Endometrial microvascular endothelial cells (primary cell): Measurements from ENCODE around the gene POLR1B. TPM values are rescaled to one million over a fixed set of nuclear protein-coding genes. Genes with fewer than 3 reads are reported as not detected.

Experiments
- in situ Hi-C: cut with HindIII; loops from 2 replicates; pipeline ENCODE4 v1.10.0; 2017; ENCODE audit warnings: low sequenced_read_pairs, low pct_unique_long_range_greater_than_20kb; ENCODE audit errors: inconsistent ontology term
- total RNA-seq: library from RNA; depleted of rRNA; stranded (reverse); fragments of >200 nt; gene quantifications from one replicate; pipeline ENCODE4 v1.2.3, GENCODE V29; 2015; ENCODE audit errors: inconsistent ontology term

The POLR1B gene
- total RNA-seq, 1 donor from 2014 or later, result 25.2 TPM

DNA sequence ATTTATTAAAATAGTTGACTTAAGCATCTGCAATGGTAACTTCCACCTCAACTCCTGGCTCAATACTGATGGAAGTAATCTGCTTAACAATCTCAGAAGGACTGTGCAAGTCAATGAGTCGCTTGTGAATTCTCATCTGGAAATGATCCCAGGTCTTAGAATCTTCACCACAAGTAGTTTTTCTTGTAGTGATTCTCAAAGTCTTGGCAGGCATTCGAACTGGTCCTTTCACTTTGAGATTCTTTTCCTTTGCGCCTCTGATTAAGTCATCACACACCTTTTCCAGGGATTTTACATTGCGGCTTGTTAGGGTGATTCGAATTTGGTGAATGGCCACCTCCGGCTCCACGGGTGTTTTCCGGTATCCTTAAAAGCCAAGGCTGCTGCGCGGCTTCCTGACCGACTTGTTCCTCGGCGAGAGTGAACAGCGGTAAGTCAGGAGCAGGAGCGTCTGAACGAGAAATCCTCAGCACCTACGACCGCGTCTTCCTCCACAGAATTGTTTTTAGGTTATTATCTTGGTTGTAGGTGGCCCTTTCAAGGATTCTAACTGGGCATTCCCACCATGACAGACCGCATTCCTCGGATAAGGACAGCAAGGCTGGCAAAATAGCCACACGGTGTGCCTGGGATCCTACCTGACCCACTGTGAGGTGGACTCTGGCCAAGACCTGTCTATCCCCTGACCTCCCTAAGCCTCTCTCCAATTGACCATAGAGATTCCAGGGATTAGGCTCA lies 79.7 kb downstream of the POLR1B start:
- in situ Hi-C loops, result no loop called here

DNA sequence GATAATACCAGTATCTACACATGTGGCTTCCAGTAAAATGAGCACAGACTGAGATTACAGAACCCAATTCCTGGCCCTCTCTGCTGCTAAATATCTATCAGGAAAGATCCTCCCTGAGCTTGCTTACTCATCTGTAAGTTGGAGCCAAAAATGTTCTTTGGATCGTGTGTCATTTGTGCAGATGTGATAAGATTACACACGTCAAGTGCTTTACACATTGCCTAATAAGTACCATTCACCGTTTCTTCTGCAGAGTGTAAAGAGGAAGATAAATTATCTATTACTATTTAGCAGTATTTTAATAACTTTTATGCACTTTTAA lies 80.2 kb downstream of the POLR1B start:
- in situ Hi-C loops, result no loop called here

DNA sequence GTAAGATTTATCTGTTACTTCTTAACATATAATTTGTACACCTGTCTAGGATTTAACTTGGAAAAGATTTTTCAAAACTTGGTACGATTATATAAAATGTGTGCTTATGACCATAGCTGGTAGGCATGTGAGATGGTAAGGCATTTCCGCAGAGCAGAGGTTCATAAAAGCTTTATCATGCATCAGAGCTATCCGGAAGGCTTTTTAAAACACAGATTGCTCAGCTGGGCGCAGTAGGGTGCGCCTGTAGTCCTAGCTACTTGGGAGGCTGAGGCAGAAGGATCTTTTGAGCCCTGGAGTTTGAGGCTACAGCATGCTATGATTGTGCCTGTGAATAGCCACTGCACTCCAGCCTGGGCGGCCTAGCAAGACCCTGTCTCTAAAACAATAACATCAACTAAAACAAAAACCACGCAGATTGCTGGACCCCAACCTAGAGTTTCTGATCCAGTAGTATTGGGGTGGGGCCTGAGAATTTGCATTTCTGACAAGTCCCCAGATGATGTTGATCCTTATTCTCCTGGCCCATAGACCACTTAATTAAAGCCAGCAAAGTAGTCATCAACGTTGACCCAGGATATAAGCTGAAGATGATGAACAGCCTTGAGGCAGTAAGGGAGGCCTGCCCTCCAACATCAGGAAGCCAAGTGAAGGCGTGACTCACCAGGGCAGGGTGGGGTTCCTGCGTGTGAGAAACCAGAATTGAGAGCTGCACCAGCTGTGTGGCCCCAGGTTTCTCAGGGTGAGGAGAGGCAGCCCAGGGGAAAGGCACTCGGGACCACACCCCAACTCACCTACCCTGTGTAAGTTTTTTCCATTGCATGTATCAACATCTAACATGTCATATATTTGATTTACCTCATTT lies 81.9 kb downstream of the POLR1B start:
- in situ Hi-C loops, result no loop called here

DNA sequence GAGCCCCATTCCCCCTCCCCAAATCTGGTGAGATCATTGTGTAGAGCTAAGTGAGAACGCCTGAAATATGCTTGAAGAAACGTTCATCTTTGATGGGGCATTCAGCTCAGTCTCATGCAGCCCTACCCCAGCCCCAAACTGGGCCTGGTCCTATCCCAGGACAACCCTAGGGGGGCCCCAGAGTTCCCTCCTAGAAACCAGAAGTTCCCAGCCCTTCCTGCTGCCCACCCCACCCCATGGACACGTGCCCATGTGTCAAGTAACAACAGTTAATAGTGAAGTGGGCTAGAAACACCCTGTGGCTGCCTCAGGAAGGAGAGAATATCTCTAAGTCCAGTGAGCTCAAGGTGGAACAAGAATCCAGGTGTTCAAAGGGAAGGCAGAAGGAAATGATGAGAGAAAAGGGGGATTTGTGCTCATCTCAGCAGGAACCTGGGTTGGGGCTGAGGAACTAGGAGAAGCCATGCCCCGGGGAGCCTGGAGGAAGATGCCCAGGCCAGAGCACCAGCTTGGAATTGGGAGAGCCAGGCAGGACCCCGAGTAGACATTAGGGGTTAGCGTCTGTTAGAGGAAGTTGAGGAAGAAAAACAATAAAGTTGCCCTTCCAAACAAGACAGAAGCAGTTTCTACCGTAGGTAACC lies 83.3 kb downstream of the POLR1B start:
- in situ Hi-C loops, result no loop called here

DNA sequence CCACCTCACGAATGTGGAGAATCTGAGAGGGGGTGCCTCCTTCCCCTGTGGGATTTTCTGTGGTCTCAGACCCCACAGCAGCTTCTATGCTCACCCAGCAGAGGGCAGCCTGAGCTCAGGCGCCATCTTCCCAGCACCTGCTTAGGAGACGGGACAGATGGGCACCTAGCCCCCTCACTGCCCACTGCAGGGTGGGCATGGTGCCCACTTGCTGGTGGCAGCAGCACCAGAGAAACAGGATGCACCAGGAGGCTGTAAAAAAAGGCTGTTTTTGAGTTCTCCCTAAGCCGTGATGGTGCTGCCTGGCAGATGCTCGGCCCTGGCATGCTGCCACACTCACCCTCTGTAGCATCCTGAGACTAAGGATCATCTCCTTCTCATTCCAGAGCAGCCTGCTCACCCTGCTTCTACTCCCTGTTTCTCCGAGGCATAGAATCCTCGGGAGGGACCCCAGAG lies 84.4 kb downstream of the POLR1B start:
- in situ Hi-C loops, result no loop called here

Other genes with a start within 250 kb of the POLR1B start
- 4.0 TPM for gene RGPD8, start 108.8 kb upstream of the POLR1B start, total RNA-seq
- 47.6 TPM for gene TTL, start 60.3 kb upstream of the POLR1B start, total RNA-seq
- gene CHCHD5, start 42.1 kb downstream of the POLR1B start, total RNA-seq, result 9.8 TPM
- gene SLC20A1, start 103.5 kb downstream of the POLR1B start, total RNA-seq, result 98.8 TPM
- not detected for gene NT5DC4, start 178.6 kb downstream of the POLR1B start, total RNA-seq
- 50.9 TPM for gene CKAP2L, start 222.1 kb downstream of the POLR1B start, total RNA-seq
- gene IL1A, start 242.0 kb downstream of the POLR1B start, total RNA-seq, result 0.65 TPM